HG02970 (cell line): Measurements from ENCODE around the gene PDE8B.

Source experiments
- ATAC-seq: cut with Tn5 transposase; IDR thresholded peaks from one replicate; pipeline ENCODE4 v1.9.1; 2021; ENCODE audit warnings: mild to moderate bottlenecking, moderate library complexity, moderate number of reproducible peaks; ENCODE audit not compliant: unreplicated experiment, low FRiP score

The PDE8B gene

GRCh38 chr5:77316871-77317661 is 106.6 kb downstream of the PDE8B start:
- no peak for ATAC-seq

GRCh38 chr5:77318060-77318459 is 107.6 kb downstream of the PDE8B start:
- no peak for ATAC-seq

GRCh38 chr5:77319117-77319804 is 108.8 kb downstream of the PDE8B start:
- ATAC-seq, result no peak

GRCh38 chr5:77321793-77322394 is 111.4 kb downstream of the PDE8B start:
- no peak for ATAC-seq

GRCh38 chr5:77322406-77322805 is 111.9 kb downstream of the PDE8B start:
- ATAC-seq, result no peak

- ATAC-seq, result no peak
Measured at GRCh38 chr5:77325921-77326541, 115.6 kb downstream of the PDE8B start.

GRCh38 chr5:77326986-77327734 is 116.7 kb downstream of the PDE8B start:
- no peak for ATAC-seq

- ATAC-seq, result no peak
Measured at GRCh38 chr5:77328930-77329647, 118.6 kb downstream of the PDE8B start.

- ATAC-seq, result no peak
Measured at GRCh38 chr5:77329664-77330430, 119.4 kb downstream of the PDE8B start.

GRCh38 chr5:77333036-77333435 is 122.6 kb downstream of the PDE8B start:
- no peak for ATAC-seq

- no peak for ATAC-seq
Measured at GRCh38 chr5:77333451-77334123, 123.1 kb downstream of the PDE8B start.

- ATAC-seq, result no peak
Measured at GRCh38 chr5:77337246-77337645, 126.8 kb downstream of the PDE8B start.

- ATAC-seq, result no peak
Measured at GRCh38 chr5:77337686-77338085, 127.2 kb downstream of the PDE8B start.

- ATAC-seq, result no peak
Measured at GRCh38 chr5:77339337-77339890, 128.9 kb downstream of the PDE8B start.

- ATAC-seq, result no peak
Measured at GRCh38 chr5:77343165-77343564, 132.7 kb downstream of the PDE8B start.

- ATAC-seq, result no peak
Measured at GRCh38 chr5:77347435-77348098, 137.1 kb downstream of the PDE8B start.

GRCh38 chr5:77353251-77353650 is 142.8 kb downstream of the PDE8B start:
- ATAC-seq, result no peak

GRCh38 chr5:77354454-77354853 is 144.0 kb downstream of the PDE8B start:
- no peak for ATAC-seq
